Body of pancreas (tissue), 4 donors: ENCODE results near the gene CCDC127. TPM values are rescaled to one million over a fixed set of nuclear protein-coding genes. Genes with fewer than 3 reads are reported as not detected.

Source experiments
- ATAC-seq: fragments of 150-250 bp; one replicate; pipeline ENCODE4 v1.9.1; 2016
- DNase-seq, 4 donors: peaks; one replicate each; pipeline ENCODE4 v3.0.0-alpha.2; 2019
- H3K27ac ChIP-seq, 4 donors: fragments of 200-600 bp; sonication (generic); 1 replicate in 3 of 4; 2 replicates in 1 of 4; pipeline versions ENCODE4 v1.5.1 to v1.6.1; 2016 to 2019; ENCODE audit warnings: mild to moderate bottlenecking in 1 of 4, mixed read lengths in 1 of 4, moderate library complexity in 1 of 4
- H3K27me3 ChIP-seq, 2 donors: fragments of 200-600 bp; sonication (generic); one replicate each; pipeline ENCODE4 v1.6.0; 2016; ENCODE audit warnings: mild to moderate bottlenecking in 1 of 2
- H3K36me3 ChIP-seq, 2 donors: fragments of 200-600 bp; sonication (generic); replicated peaks in 1 of 2; 2 replicates each; pipeline ENCODE4 v1.5.1; 2016; ENCODE audit warnings: low read depth in 2 of 2; ENCODE audit not compliant: insufficient read depth in 1 of 2
- H3K4me1 ChIP-seq: fragments of 200-600 bp; sonication (generic); one replicate; pipeline ENCODE4 v1.6.0; 2016
- H3K4me3 ChIP-seq, 2 donors: fragments of 200-600 bp; sonication (generic); 1 replicate in 1 of 2; 2 replicates in 1 of 2; pipeline ENCODE4 v1.5.1; 2016 to 2019
- H3K9me3 ChIP-seq, 3 donors: fragments of 200-600 bp; sonication (generic); 1 replicate in 2 of 3; 2 replicates in 1 of 3; pipeline ENCODE4 v1.5.1; 2016
- POLR2A ChIP-seq, 3 donors: fragments of 450-650 bp; IDR thresholded peaks; one replicate each; pipeline ENCODE4 v1.6.1; 2016; ENCODE audit warnings: antibody characterized with exemption in 3 of 3, mild to moderate bottlenecking in 2 of 3
- WGBS, 2 donors: methylation state at CpG; one replicate each; pipeline ENCODE4 v1.1.5; 2017; 5-methylcytosine and 5-hydroxymethylcytosine counted together
- intact Hi-C: fragments of 100-400 bp; cut with DNase I; formaldehyde crosslinking; loops from one replicate; pipeline ENCODE4 v1.15.1; 2023
- total RNA-seq, 2 donors: library from RNA; depleted of rRNA; stranded (reverse); fragments of >200 nt; gene quantifications; one replicate each; pipeline ENCODE4 v1.1.0, GENCODE V29; 2016
- TF ChIP-seq, protein P1 (sequence below), 7 experiments: fragments of 450-650 bp in 4 of 7; fragments of 200-600 bp in 3 of 7; sonication (generic) in 3 of 7; IDR thresholded peaks; one replicate each; pipeline ENCODE4 v1.5.1; 2016 to 2019; ENCODE audit warnings: antibody characterized with exemption in 7 of 7

Gene CCDC127
- total RNA-seq, 2 donors from 2014 or later, result 3.9 to 4.0 TPM

DNA sequence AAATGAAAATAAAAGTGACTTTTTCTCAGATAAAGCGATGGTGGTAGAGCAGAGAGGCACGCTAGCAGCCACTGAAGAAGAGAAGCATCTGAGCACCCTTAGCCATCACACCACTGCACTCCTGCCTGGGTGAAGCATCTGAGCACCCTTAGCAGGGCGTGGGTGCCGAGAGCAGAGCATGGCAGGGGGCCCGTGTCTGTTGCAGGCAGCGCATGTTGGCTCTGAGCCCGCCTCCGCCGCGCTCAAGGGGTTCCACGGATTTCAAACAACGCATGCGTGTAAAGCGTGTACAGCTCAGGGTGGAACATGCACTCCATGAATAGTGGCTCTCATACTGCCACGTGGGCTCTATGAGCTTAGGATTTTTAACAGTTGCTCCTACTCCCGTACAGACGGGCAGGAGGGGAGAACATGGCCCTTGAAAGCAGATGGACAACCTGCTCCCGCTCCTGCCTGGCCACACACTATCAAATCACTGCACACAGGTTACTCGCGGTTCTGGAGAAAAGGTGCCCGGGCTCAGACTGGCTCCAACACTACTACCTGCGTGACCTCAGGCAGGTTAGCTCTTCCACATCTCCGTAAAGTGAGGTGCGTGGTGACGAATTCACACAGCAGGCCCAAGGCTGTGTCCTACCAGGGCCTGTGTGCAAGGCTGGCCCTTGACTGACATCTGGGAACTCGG is 14.6 kb downstream of the CCDC127 start:
- 90 to 95% methylated on average over 9 to 26 of the region's 26 CpGs for WGBS, 2 donors
- Histone ChIP-seq H3K27me3 (no peaks in the 10 kb centered on the region), H3K4me1 (no peaks in the 10 kb centered on the region), H3K4me3 (no peak overlapping the region), H3K36me3 (peaks cover 0 to 10% of the 10 kb centered on the region in 2 donors), H3K27ac (no peak overlapping the region), H3K9me3 (no peaks in the 10 kb centered on the region)
- intact Hi-C loops, result no loop called here
- no peak for TF ChIP-seq POLR2A (IDR thresholded peaks at IDR 0.05)
- TF ChIP-seq, protein P1, sequence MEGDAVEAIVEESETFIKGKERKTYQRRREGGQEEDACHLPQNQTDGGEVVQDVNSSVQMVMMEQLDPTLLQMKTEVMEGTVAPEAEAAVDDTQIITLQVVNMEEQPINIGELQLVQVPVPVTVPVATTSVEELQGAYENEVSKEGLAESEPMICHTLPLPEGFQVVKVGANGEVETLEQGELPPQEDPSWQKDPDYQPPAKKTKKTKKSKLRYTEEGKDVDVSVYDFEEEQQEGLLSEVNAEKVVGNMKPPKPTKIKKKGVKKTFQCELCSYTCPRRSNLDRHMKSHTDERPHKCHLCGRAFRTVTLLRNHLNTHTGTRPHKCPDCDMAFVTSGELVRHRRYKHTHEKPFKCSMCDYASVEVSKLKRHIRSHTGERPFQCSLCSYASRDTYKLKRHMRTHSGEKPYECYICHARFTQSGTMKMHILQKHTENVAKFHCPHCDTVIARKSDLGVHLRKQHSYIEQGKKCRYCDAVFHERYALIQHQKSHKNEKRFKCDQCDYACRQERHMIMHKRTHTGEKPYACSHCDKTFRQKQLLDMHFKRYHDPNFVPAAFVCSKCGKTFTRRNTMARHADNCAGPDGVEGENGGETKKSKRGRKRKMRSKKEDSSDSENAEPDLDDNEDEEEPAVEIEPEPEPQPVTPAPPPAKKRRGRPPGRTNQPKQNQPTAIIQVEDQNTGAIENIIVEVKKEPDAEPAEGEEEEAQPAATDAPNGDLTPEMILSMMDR (IDR thresholded peaks at IDR 0.05), result no peak
- no peak for DNase-seq
- no peak for ATAC-seq

DNA sequence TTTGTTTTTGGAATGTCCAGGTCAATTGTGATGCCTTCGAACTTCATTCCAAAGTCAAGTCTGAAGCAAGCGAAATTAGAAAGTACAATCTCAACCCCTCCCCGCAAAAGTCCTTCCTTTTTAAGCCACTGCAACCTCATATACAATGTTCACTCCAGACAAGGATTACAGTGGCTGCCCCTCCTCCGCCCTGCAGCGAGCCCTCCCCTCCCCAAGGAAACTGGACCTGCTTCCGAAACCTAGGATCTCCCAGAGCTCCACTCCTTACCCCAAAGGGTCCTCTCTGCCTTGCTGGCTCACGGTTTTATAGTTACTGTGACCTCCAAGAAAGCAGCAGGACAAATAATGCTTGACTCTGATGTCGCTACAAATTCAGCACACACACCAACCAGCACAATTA is 16.3 kb downstream of the CCDC127 start:
- no peak overlapping the region for H3K4me3 ChIP-seq
- no peaks in the 10 kb centered on the region for H3K4me1 ChIP-seq
- TF ChIP-seq, protein P1 (IDR thresholded peaks at IDR 0.05), result no peak
- TF ChIP-seq POLR2A (IDR thresholded peaks at IDR 0.05), result no peak
- WGBS, 2 donors, result 89 to 90% methylated on average over 8 of the region's 8 CpGs
- no peak for DNase-seq
- H3K27me3 ChIP-seq, result no peaks in the 10 kb centered on the region
- intact Hi-C loops, result no loop called here
- H3K9me3 ChIP-seq, result no peaks in the 10 kb centered on the region
- H3K36me3 ChIP-seq, result peaks cover 0 to 10% of the 10 kb centered on the region in 2 donors
- ATAC-seq, result no peak
- no peak overlapping the region for H3K27ac ChIP-seq

DNA sequence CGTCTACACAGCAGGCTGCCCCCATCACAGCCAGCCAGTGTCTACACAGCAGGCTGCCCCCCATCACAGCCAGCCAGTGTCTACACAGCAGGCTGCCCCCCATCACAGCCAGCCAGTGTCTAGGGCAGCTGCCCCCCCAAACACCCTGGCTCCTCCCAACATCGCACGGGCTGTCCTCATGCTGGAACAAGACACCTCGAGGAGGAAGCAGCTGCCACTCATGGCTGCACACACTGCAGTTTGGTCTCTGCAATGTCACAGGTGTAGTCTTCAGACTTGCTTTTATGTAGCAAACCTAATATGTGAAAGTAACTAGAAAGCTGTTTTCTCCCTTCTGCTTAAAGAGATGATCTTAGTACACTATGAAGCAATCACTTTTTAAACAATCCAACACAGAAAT is 17.0 kb downstream of the CCDC127 start:
- no peak for DNase-seq
- H3K4me3 ChIP-seq, result no peak overlapping the region
- no peaks in the 10 kb centered on the region for H3K9me3 ChIP-seq
- no peak overlapping the region for H3K27ac ChIP-seq
- WGBS, 2 donors, result 63 to 83% methylated on average over 1 to 4 of the region's 4 CpGs
- H3K4me1 ChIP-seq, result no peaks in the 10 kb centered on the region
- intact Hi-C loops, result no loop called here
- TF ChIP-seq POLR2A (IDR thresholded peaks at IDR 0.05), result no peak
- TF ChIP-seq, protein P1 (IDR thresholded peaks at IDR 0.05), result no peak
- no peak for ATAC-seq
- H3K36me3 ChIP-seq, result peaks cover 0 to 10% of the 10 kb centered on the region in 2 donors
- H3K27me3 ChIP-seq, result no peaks in the 10 kb centered on the region

DNA sequence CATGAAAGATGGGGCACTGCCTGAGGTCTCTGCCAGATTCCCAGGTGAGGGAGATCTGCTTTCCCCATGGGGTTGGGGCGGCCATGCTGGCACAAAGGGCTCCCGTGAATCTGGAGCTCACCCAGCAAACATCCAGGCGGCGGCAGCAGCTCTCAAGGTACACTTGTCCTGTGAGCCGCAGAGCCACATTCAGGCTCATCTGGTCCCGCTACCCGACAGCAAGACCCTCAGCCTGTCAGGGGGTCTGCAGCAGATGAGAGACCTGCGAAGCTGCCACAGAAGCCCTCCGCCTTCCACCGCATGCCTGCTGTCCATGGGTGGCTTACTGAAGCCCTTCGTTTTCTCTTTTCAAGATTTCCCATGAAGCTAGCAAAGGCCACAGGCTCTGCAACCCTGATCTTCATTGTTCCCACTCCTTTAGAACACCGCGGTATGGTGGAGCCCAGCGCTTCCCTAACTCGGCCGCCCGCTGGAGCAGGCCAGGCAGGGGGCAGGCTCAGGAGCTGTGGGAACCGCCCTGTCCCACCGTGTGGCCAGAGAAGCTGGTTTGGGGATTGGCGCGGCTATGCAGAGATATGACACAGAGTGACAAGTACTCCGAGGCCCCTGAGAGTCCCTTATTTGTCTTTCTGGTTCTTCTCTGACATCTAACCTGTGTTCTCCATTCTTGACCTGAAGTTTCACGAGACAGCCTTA is 17.9 kb downstream of the CCDC127 start:
- H3K36me3 ChIP-seq, result peaks cover 0 to 8% of the 10 kb centered on the region in 2 donors
- WGBS, 2 donors, result 83 to 90% methylated on average over 13 to 22 of the region's 23 CpGs
- TF ChIP-seq, protein P1 (IDR thresholded peaks at IDR 0.05), result no peak
- H3K27me3 ChIP-seq, result no peaks in the 10 kb centered on the region
- DNase-seq, result no peak
- H3K27ac ChIP-seq, result no peak overlapping the region
- no peaks in the 10 kb centered on the region for H3K4me1 ChIP-seq
- intact Hi-C loops, result no loop called here
- H3K9me3 ChIP-seq, result no peaks in the 10 kb centered on the region
- no peak overlapping the region for H3K4me3 ChIP-seq
- no peak for ATAC-seq
